HG02852 (cell line): ENCODE data around the gene GDF11.

Experiments used
- ATAC-seq: cut with Tn5 transposase; IDR thresholded peaks from one replicate; pipeline ENCODE4 v1.9.1; 2021; ENCODE audit warnings: mild to moderate bottlenecking, moderate library complexity; ENCODE audit not compliant: unreplicated experiment

GDF11 gene

DNA sequence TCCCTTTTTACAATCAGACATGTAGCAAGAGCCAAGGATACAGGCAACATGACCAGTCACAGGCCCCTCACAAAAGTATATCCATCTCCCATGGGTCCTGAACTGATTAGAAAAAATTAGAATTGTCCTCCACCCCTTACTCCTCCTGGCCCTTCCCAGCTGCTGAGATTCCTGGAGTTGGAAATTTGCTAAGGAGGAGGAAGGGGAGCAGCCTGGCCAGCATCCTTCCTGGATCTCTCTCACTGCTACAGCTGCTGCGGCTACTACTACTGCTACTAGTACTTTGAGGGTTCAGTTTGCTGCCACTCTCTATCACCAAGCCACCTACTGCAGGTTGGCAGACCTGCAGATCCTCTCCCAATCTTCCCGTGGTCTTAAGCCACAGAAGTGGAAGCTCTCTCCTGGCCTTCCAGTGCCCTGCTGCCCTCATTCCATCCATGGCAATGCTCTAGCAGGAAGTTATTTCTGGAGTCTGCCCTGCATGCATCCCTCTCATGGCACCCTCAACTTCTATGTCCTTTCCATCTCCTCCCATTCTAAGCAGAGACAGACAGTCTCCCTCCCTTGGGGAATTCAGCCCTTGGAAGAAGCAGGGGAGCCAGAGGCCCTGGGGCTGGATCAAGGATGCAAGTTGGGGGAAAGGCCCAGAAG is 36.2 kb upstream of the GDF11 start:
- no peak for ATAC-seq

DNA sequence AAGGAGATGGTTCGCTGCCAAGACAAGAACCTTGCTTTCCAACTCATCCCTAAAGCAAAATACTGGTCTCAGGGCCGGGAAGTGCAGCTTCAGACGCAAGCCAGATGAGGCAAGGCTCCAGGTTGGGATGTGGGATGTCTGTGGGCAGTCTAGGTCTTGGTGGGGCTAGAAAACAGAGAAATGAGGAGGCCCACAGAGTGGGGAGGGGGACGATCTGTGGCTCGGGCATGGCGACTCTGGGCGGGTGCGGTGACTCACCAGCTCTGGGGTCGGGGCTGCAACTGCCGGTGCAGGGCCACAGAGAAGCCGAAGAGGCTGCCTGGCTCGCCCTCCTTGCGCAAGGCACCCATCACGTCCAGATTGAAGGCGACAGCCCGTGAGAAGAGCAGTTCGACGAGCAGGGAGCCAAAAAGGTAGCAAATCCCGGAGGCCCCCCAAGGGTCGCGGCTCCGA is 35.7 kb upstream of the GDF11 start:
- no peak for ATAC-seq

GRCh38 chr12:55707841-55708694 is 34.9 kb upstream of the GDF11 start, which contains the start of gene ITGA7:
Gene ITGA7 (minus strand): TSS chr12:55707904. CDS start chr12:55707682, 222 bp downstream.
- ATAC-seq, result peak; percentile 71

DNA sequence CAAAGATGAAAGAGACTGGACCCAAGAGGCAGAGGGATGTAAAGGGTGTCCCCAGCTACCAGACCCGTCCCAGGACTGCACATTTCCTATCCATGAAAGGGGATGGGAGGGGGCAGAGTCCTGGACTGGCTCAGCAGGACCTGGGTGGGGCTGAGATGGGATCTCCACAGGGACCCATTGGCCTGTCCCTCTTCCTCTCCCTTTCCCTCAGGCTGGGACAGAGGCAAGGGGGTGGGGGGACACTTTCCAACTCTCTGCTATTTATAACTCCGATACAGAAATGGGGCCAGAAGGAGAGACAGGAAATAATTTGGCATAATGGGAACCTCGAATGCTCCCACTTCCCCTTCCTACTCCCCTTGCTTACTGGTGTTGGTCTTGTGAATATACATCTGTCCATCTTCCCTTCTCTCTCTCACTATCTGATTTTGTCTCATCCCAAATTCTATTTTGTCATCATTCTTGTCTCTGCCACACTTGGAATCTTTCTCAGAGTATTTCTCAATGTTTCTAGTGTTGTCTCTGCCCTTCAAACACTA is 34.2 kb upstream of the GDF11 start:
- ATAC-seq, result no peak

DNA sequence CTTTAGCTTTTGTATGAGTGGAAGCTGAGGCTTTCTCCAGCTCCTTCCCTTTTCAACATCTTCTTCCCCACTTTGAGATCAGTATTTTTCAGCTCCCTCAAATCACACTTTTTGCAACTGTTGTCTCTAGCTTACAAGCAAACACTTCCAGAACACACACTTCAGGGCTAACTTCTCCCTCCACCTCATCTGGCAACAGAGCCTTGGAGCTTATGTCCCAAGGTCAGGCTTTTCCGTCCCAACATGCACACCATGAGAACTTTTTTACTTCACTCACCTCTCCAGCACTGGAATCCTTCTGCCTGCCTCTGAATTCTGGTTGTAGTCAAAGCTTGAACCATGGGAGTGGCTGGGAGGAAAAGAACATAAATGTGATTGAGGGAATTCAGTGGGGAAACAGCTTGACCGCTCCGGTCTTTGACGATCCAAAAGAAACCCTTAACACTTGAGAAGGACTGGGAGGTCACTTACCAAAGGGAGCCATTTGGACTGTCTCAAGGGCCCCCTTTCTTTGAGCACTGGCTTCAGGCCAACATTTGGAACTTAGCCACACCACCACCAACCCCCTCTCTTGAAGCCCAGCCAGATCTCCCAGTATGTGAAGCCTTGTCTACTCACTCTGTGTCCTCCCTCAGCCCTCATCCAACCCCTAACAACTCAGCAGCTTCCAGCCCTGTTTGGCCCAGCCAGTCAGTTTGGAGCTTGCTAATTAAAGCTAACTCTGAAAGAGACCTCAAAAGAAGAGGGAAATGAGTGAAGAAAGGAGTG is 31.0 kb upstream of the GDF11 start:
- no peak for ATAC-seq

GRCh38 chr12:55712700-55713415 is 30.1 kb upstream of the GDF11 start:
- ATAC-seq, result no peak

DNA sequence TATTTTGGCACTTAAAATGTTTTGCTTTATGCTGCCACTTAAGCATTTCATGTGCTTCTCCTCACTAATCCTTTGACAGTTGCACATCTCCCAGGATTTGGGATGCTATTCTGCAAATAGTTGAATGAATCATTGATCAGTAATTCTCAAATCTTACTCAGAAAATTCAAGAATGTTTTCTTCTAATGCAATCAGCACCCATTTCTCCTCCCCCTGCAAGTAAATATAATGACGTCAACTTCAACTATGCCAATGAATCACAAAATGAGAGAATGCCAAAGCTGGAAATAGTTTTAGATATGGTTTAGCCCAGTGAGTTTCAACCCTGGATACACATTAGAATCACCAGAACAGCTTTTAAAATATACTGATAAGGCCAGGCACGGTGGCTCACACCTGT is 29.2 kb upstream of the GDF11 start:
- no peak for ATAC-seq

GRCh38 chr12:55715169-55715764 is 27.7 kb upstream of the GDF11 start:
- no peak for ATAC-seq

- ATAC-seq, result peak; percentile 93
Measured at GRCh38 chr12:55715833-55716581, 26.9 kb upstream of the GDF11 start, which contains the start of gene BLOC1S1. Gene BLOC1S1 (plus strand): TSS chr12:55716046. CDS start chr12:55716052, 6 bp downstream.

GRCh38 chr12:55716582-55716957 is 26.4 kb upstream of the GDF11 start:
- ATAC-seq, result no peak

DNA sequence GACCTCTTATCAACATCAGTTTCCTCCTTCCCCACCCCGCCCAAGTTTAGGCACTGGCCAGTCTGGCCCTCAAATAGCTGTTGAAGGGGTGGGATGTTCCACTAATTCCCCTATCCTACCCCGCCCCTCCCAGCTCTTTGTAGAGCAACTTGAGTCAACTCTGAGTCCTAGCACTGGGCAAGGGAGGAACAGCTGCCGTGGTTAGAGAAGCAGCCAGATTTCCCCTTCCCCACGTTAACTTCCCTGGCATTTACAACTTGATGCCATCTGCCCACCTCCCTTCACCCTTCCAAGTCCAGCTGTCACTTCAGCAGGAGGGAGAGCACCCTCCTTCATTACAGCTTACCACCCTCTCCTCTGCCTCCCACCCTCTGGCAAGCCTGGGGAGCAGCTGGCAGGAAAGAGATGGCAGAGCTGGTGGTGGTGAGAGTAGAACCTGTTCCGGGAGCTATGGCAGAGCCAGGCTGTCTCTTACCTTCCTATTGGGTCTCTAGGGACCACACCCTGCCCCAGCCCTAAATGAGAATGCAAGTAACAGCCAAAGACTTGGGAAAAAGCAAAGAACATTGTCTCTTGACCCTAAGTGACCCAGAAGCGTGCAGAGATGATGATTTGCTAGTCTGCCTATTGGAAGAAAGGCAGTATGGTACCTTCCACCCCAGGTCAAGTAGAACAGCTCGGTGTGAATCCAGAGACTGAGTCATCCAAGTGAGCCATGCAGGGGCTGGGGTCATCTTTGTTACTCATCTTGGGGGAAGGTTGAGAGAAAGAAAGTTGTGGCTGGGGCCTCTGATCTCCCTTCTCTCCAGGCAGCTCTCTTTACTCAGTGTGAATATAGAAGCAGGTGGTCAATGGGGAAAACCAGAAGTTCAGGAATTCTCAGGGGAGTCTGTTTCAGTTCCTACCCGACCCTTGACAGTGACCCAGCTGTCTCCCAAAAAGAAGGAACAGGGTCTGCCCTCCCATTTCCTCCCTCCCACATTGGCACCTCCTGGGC is 25.6 kb upstream of the GDF11 start:
- no peak for ATAC-seq

GRCh38 chr12:55718015-55718414 is 24.9 kb upstream of the GDF11 start:
- no peak for ATAC-seq

GRCh38 chr12:55718624-55719275 is 24.2 kb upstream of the GDF11 start:
- ATAC-seq, result no peak

DNA sequence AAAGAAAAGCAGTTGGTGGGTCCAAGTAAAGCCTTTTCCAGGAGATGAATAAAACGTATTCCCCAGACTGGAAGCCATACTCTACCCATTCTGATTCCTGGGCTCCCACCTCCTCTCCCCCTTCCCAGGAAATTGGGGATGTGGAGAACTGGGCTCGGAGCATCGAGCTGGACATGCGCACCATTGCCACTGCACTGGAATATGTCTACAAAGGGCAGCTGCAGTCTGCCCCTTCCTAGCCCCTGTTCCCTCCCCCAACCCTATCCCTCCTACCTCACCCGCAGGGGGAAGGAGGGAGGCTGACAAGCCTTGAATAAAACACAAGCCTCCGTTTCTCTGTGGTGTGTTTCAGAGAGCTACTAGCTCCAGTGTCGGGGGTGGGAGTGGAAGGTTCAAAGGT is 23.6 kb upstream of the GDF11 start:
- no peak for ATAC-seq

GRCh38 chr12:55720071-55720564 is 22.8 kb upstream of the GDF11 start, which contains the start of gene RDH5:
Gene RDH5 (plus strand): TSS chr12:55720393. CDS start chr12:55721185, 792 bp downstream.
- ATAC-seq, result no peak

- no peak for ATAC-seq
Measured at GRCh38 chr12:55720894-55721444, 22.0 kb upstream of the GDF11 start.

- no peak for ATAC-seq
Measured at GRCh38 chr12:55721601-55722213, 21.2 kb upstream of the GDF11 start.
